Transverse colon (tissue), 4 donors: ENCODE results near the gene ZBED6. TPM values are rescaled to one million over a fixed set of nuclear protein-coding genes. Genes with fewer than 3 reads are reported as not detected.

Source experiments
- DNase-seq: peaks from one replicate; pipeline ENCODE4 v3.0.0-alpha.2; 2019
- H3K27ac ChIP-seq, 4 donors: fragments of 200-600 bp; sonication (generic); 2 replicates each; pipeline ENCODE4 v1.5.1; 2016 to 2018; ENCODE audit warnings: inconsistent platforms in 4 of 4
- H3K27me3 ChIP-seq: fragments of 200-600 bp; sonication (generic); 2 replicates; pipeline ENCODE4 v1.5.1; 2017; ENCODE audit warnings: inconsistent platforms
- H3K36me3 ChIP-seq, 4 donors: fragments of 200-600 bp; sonication (generic); 2 replicates each; pipeline ENCODE4 v1.5.1; 2017 to 2019; ENCODE audit warnings: inconsistent platforms in 4 of 4
- H3K4me1 ChIP-seq, 4 donors: fragments of 200-600 bp; sonication (generic); 2 replicates each; pipeline ENCODE4 v1.5.1; 2017 to 2020; ENCODE audit warnings: inconsistent platforms in 4 of 4
- H3K4me3 ChIP-seq, 4 donors: fragments of 200-600 bp; sonication (generic); 1 replicate in 1 of 4; 2 replicates in 3 of 4; pipeline versions ENCODE4 v1.5.1 to v1.6.1; 2017 to 2019; ENCODE audit warnings: inconsistent platforms in 4 of 4
- H3K9me3 ChIP-seq, 2 donors: fragments of 200-600 bp; sonication (generic); 2 replicates each; pipeline ENCODE4 v1.5.1; 2017 to 2019; ENCODE audit warnings: inconsistent platforms in 2 of 2
- EP300 ChIP-seq: sonication (generic); formaldehyde crosslinking; IDR thresholded peaks from one replicate; pipeline ENCODE4 v1.6.1; 2017; ENCODE audit warnings: antibody characterized with exemption, low read depth
- POLR2A ChIP-seq: fragments of 450-650 bp; IDR thresholded peaks from one replicate; pipeline ENCODE4 v1.6.1; 2016; ENCODE audit warnings: antibody characterized with exemption, mild to moderate bottlenecking, moderate library complexity
- POLR2AphosphoS5 ChIP-seq, 3 donors: sonication (generic); formaldehyde crosslinking; IDR thresholded peaks; one replicate each; pipeline ENCODE4 v1.6.1; 2016; ENCODE audit warnings: antibody characterized with exemption in 3 of 3
- WGBS, 2 donors: methylation state at CpG; one replicate each; pipeline ENCODE4 v1.1.5; 2018; ENCODE audit warnings: low coverage in 1 of 2; 5-methylcytosine and 5-hydroxymethylcytosine counted together
- in situ Hi-C, 4 donors: fragments of 200-750 bp; cut with MboI; loops; one replicate each; pipeline versions ENCODE4 v1.15.0 to v1.15.1; 2017; ENCODE audit warnings: low sequenced_read_pairs in 3 of 4, low pct_ligation_motif_present in 1 of 4, low pct_unique_long_range_greater_than_20kb in 1 of 4
- intact Hi-C: fragments of 100-400 bp; cut with DNase I; formaldehyde crosslinking; loops from one replicate; pipeline ENCODE4 v1.15.1; 2023; ENCODE audit warnings: low total_unique reads
- total RNA-seq, 4 donors: library from RNA; depleted of rRNA; stranded (reverse); fragments of >200 nt; gene quantifications; one replicate each; pipeline ENCODE4 v1.1.0, GENCODE V29; 2016
- TF ChIP-seq, protein P1 (sequence below), 5 experiments: fragments of 200-600 bp in 3 of 5; fragments of 450-650 bp in 2 of 5; sonication (generic) in 3 of 5; IDR thresholded peaks; 1 replicate in 2 of 5; 2 replicates in 3 of 5; pipeline ENCODE4 v1.5.1; 2016 to 2017; ENCODE audit warnings: antibody characterized with exemption in 5 of 5, inconsistent platforms in 3 of 5, mild to moderate bottlenecking in 2 of 5, moderate library complexity in 1 of 5

ZBED6 gene
- total RNA-seq, 4 donors from 2014 or later, result 12.7 to 29.7 (median 23.6) TPM

DNA sequence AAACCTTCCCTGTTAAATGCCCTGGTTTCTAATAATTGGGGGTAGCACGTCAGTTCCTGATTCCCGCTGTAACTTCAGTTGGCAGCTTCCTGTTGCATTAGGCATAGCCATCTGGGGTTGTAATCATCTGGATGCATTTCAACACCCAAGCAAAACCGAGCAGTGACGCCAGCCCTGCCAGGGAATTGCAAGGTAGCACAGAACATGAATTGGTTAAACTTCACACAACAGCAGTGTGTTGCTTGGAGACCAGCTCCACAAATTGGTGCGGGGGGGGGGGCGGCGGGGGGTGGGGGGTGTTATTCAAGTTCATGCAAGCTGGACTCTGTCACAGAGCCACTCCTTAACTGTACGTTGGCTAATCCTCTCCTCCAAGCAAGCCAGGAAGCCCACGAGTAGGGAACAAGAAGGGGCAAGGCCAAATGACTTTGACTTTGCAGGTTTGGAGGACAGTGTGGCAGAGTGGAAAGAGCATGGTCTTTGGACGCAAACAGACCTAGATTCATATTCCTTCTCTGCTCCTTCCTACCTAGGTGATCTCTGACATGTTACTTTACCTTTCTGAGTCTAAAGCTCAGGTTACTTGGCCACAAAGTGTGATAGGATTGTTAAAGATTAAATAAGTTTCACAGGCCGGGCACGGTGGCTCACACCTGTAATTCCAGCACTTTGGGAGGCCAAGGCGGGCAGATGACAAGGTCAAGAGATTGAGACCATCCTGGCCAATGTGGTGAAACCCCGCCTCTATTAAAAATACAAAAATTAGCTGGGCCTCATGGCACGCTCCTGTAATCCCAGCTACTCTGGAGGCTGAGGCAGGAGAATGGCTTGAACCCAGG, 25.7 kb upstream of the ZBED6 start:
- Histone ChIP-seq H3K9me3 (no peaks in the 10 kb centered on the region), H3K4me1 (peaks cover 11 to 29% (median 18%) of the 10 kb centered on the region in 4 donors), H3K27me3 (no peaks in the 10 kb centered on the region), H3K27ac (peak overlapping the region; percentile 80 to 88 (median 86)), H3K4me3 (peak overlapping the region in 1 of 4 donors; percentile 1), H3K36me3 (no peaks in the 10 kb centered on the region)
- in situ Hi-C loops (no loop called here), intact Hi-C loops (no loop called here)
- TF ChIP-seq EP300, result peak; percentile 75
- TF ChIP-seq, protein P1, sequence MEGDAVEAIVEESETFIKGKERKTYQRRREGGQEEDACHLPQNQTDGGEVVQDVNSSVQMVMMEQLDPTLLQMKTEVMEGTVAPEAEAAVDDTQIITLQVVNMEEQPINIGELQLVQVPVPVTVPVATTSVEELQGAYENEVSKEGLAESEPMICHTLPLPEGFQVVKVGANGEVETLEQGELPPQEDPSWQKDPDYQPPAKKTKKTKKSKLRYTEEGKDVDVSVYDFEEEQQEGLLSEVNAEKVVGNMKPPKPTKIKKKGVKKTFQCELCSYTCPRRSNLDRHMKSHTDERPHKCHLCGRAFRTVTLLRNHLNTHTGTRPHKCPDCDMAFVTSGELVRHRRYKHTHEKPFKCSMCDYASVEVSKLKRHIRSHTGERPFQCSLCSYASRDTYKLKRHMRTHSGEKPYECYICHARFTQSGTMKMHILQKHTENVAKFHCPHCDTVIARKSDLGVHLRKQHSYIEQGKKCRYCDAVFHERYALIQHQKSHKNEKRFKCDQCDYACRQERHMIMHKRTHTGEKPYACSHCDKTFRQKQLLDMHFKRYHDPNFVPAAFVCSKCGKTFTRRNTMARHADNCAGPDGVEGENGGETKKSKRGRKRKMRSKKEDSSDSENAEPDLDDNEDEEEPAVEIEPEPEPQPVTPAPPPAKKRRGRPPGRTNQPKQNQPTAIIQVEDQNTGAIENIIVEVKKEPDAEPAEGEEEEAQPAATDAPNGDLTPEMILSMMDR (IDR thresholded peaks at IDR 0.05), result no peak
- TF ChIP-seq POLR2A, result peak; percentile 64
- peak; percentile 11 to 88 (median 84) for TF ChIP-seq POLR2AphosphoS5 (IDR thresholded peaks at IDR 0.05)
- 34 to 35% methylated on average over 4 to 15 of the region's 15 CpGs for WGBS, 2 donors
- DNase-seq, result peak; percentile 91

DNA sequence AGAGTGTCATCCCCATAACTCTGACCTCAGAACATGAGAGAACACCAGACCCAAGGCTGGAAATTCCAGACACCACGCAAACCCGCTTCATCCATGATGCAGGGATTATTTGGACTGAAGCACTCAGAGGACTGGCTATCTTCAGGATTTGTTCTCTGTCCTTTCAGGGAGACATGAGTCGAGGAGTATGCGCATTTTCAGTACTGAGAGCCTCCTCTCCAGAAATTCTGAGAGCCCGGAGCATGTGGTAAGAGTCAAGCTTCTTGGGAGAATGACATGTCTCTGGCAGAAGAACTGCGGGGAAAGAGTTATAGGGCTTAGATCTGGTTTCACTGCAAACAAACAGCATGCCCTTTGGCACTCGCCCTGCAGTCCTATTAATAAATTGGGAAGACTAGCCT, 23.5 kb upstream of the ZBED6 start:
- TF ChIP-seq POLR2A (no peak), EP300 (no peak), POLR2AphosphoS5 (IDR thresholded peaks at IDR 0.05) (no peak)
- TF ChIP-seq, protein P1 (IDR thresholded peaks at IDR 0.05), result no peak
- peak overlapping the region; percentile 34 to 86 (median 62) for H3K27ac ChIP-seq
- in situ Hi-C loops (no loop called here), intact Hi-C loops (no loop called here)
- no peaks in the 10 kb centered on the region for H3K27me3 ChIP-seq
- H3K9me3 ChIP-seq, result no peaks in the 10 kb centered on the region
- no peaks in the 10 kb centered on the region for H3K36me3 ChIP-seq
- no peak overlapping the region for H3K4me3 ChIP-seq
- no peak for DNase-seq
- peaks cover 11 to 29% (median 18%) of the 10 kb centered on the region in 4 donors for H3K4me1 ChIP-seq
- WGBS, 2 donors, result 60 to 97% methylated on average over 5 to 7 of the region's 7 CpGs

DNA sequence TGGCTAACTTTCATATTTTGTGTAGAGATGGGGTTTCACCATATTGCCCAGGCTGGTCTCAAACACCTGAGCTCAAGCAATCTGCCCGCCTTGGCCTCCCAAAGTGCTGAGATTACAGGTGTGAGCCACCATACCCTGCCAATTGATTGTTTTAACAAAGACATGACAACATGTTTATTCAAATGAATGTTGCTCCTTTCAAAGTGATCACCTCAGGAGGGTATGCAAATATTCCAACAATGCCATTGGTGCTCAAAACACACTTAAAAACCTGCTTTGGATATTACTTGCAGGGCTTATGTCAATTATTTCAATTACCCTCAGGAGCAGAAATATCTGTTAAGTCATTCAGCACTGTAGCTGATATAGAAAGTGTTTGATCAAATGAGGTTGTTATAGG, 22.6 kb upstream of the ZBED6 start:
- in situ Hi-C loops, result no loop called here
- DNase-seq, result no peak
- Histone ChIP-seq H3K27me3 (no peaks in the 10 kb centered on the region), H3K9me3 (no peaks in the 10 kb centered on the region), H3K4me3 (no peak overlapping the region), H3K36me3 (no peaks in the 10 kb centered on the region), H3K4me1 (peaks cover 11 to 29% (median 18%) of the 10 kb centered on the region in 4 donors), H3K27ac (no peak overlapping the region)
- no peak for TF ChIP-seq POLR2A
- no peak for TF ChIP-seq POLR2AphosphoS5 (IDR thresholded peaks at IDR 0.05)
- TF ChIP-seq, protein P1 (IDR thresholded peaks at IDR 0.05), result no peak
- no peak for TF ChIP-seq EP300
- intact Hi-C loops, result no loop called here
- 60 to 100% methylated on average over 1 of the region's 1 CpG for WGBS, 2 donors

DNA sequence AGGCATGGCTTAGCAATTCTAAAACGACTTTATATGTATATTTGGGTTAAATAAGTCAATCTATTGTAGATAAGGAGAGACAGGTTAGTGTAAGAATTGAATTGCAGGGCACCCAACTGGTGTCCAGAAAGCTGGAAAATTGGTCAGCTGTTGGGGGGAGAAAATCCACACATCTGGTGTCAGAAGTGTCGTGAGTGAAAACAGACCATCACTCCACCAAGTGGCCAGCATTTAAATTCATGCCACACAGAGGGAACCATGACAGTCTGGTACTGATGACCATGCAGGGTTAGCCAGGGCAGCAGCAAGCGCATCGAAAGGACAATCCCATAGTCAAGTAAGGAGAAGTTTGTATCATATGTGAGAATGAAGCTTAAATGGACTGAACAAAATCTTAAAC, 18.8 kb upstream of the ZBED6 start:
- no peak for DNase-seq
- H3K4me1 ChIP-seq, result peaks cover 0 to 6% (median under 1%) of the 10 kb centered on the region in 4 donors

More for the DNA sequence above, 18.8 kb upstream of the ZBED6 start:
- intact Hi-C loops, result no loop called here
- WGBS, 2 donors, result 7 to 63% methylated on average over 1 to 4 of the region's 4 CpGs
- no peaks in the 10 kb centered on the region for H3K36me3 ChIP-seq
- in situ Hi-C loops, result no loop called here
- H3K4me3 ChIP-seq, result no peak overlapping the region
- H3K9me3 ChIP-seq, result no peaks in the 10 kb centered on the region
- TF ChIP-seq, protein P1 (IDR thresholded peaks at IDR 0.05), result peak in 2 of 5 experiments; percentile 9 to 20
- TF ChIP-seq POLR2A, result no peak
- H3K27me3 ChIP-seq, result no peaks in the 10 kb centered on the region
- H3K27ac ChIP-seq, result no peak overlapping the region
